Immature natural killer cell (primary cell): Measurements from ENCODE around the gene RAD23B. TPM values are rescaled to one million over a fixed set of nuclear protein-coding genes. Genes with fewer than 3 reads are reported as not detected.

ENCODE experiments used
- DNase-seq, 3 donors: peaks; one replicate each; pipeline ENCODE4 v3.0.0; 2022; ENCODE audit warnings: mixed read lengths in 1 of 3
- H3K27ac Mint-ChIP-seq, 6 donors: one replicate each; pipeline ENCODE4 v1.8.0; 2020; ENCODE audit warnings: mixed read lengths in 6 of 6, mild to moderate bottlenecking in 5 of 6, inconsistent platforms in 4 of 6, moderate library complexity in 3 of 6
- H3K27me3 Mint-ChIP-seq, 3 donors: one replicate each; pipeline ENCODE4 v1.8.0; 2020 to 2021; ENCODE audit warnings: low read depth in 3 of 3, mild to moderate bottlenecking in 3 of 3, mixed read lengths in 3 of 3, moderate library complexity in 3 of 3, inconsistent platforms in 1 of 3
- H3K36me3 Mint-ChIP-seq, 3 donors: one replicate each; pipeline ENCODE4 v1.8.0; 2020; ENCODE audit warnings: mixed read lengths in 3 of 3, inconsistent platforms in 2 of 3, mild to moderate bottlenecking in 2 of 3
- H3K4me1 Mint-ChIP-seq, 2 donors: one replicate each; pipeline ENCODE4 v1.8.0; 2020; ENCODE audit warnings: inconsistent platforms in 2 of 2, mild to moderate bottlenecking in 2 of 2, mixed read lengths in 2 of 2, moderate library complexity in 1 of 2
- H3K4me3 Mint-ChIP-seq, 5 donors: one replicate each; pipeline ENCODE4 v1.8.0; 2020; ENCODE audit warnings: mild to moderate bottlenecking in 5 of 5, mixed read lengths in 5 of 5, inconsistent platforms in 3 of 5, moderate library complexity in 3 of 5
- H3K9me3 Mint-ChIP-seq, 6 donors: one replicate each; pipeline ENCODE4 v1.8.0; 2020; ENCODE audit warnings: mild to moderate bottlenecking in 6 of 6, mixed read lengths in 6 of 6, inconsistent platforms in 4 of 6, moderate library complexity in 3 of 6
- polyA plus RNA-seq, 3 donors: library from polyadenylated mRNA; unstranded; fragments of 300-500 nt; fragmentation: Illumina TruSeq; gene quantifications; one replicate each; pipeline ENCODE4 v1.2.3, GENCODE V29; 2021

The RAD23B gene
- polyA plus RNA-seq, 3 donors from 2014 or later = 16.9 to 31.7 (median 17.3) TPM

DNA sequence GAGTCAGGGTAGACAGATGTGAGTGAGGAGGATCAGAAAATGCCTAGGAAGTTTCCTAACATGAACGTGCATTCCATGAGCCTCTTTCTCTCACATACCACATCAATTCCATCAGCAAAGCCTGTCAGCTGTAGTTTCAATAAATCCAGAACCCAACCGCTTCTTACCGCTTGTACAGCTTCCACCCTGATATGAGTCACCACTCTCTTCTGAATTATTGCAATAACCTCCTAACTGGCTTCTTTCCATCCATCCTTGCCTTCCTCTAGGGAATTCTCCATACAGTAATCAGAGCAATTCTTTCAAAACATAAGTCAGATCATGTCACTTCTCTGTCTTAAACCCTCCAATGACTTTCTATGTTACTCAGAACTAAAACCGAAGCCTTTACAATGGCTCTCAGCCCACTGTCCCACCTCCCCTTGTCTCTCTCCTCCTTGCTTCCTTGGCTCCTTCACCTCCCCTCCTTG lies 8.1 kb upstream of the RAD23B start:
- no peaks in the 10 kb centered on the region for H3K9me3 Mint-ChIP-seq
- H3K36me3 Mint-ChIP-seq = no peaks in the 10 kb centered on the region
- H3K4me1 Mint-ChIP-seq = peaks cover 0 to 19% of the 10 kb centered on the region in 2 donors
- peaks cover 0 to 12% (median 2%) of the 10 kb centered on the region in 3 donors for H3K27me3 Mint-ChIP-seq
- no peak overlapping the region for H3K4me3 Mint-ChIP-seq
- no peak for DNase-seq
- no peak overlapping the region for H3K27ac Mint-ChIP-seq

DNA sequence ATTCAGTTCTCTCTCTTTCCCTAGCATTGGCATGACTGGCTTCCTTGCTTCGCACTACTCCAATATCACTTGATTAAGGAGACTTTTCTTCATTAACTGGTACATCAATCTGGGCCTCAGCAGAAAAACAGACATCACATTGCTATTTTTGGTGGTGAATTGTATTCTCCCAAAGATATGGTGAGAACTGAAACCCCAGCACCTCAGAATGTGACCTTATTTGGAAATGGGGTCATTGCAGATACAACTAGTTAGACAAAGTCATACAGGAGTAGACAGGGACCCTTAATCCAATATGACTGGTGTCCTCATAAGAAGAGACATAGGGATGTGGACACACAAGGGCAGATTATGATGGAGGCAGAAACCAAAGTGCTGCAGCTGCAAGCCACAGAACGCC lies 7.5 kb upstream of the RAD23B start:
- H3K4me3 Mint-ChIP-seq = no peak overlapping the region
- peaks cover 0 to 14% of the 10 kb centered on the region in 2 donors for H3K4me1 Mint-ChIP-seq
- no peak for DNase-seq
- H3K27ac Mint-ChIP-seq = no peak overlapping the region
- H3K36me3 Mint-ChIP-seq = no peaks in the 10 kb centered on the region
- H3K9me3 Mint-ChIP-seq = no peaks in the 10 kb centered on the region
- H3K27me3 Mint-ChIP-seq = peaks cover 1 to 12% (median 2%) of the 10 kb centered on the region in 3 donors

DNA sequence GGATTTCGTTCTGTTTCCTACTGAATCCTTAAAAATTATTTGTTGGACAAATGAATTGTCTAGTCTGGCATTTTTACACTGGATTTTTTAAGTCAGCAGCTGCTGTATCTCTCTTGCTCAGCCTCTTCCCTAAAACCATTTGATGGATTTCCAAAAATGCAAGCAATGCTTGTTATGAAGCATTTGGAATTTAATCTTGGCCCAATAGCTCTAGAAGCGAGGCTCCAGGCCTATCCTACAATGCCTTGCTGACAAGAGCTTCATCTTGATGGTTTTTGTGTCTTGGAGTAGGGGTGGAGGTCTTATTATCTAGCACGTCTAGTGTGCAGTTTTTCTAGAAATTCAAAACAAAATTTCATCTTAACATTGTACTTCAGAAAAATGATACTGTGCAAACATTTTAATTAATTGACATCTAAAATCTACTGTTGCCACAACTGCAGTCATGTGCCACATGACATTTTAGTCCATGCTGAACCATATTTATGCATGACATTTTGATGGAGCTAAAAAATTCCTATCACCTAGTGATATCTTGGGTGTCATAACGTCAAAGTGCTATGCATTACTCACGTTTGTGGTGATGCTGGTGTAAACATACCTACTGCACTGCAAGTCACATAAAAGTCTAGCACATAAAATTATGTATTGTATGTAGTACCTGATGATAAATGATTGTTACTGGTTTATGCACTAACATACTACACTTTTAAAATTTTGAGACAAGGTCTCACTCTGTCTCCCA lies 5.9 kb upstream of the RAD23B start:
- Mint-ChIP-seq H3K4me1 (peaks cover 2 to 13% of the 10 kb centered on the region in 2 donors), H3K9me3 (no peaks in the 10 kb centered on the region), H3K27ac (no peak overlapping the region), H3K27me3 (peaks cover 2 to 13% (median 4%) of the 10 kb centered on the region in 3 donors), H3K4me3 (no peak overlapping the region), H3K36me3 (no peaks in the 10 kb centered on the region)
- DNase-seq = no peak

DNA sequence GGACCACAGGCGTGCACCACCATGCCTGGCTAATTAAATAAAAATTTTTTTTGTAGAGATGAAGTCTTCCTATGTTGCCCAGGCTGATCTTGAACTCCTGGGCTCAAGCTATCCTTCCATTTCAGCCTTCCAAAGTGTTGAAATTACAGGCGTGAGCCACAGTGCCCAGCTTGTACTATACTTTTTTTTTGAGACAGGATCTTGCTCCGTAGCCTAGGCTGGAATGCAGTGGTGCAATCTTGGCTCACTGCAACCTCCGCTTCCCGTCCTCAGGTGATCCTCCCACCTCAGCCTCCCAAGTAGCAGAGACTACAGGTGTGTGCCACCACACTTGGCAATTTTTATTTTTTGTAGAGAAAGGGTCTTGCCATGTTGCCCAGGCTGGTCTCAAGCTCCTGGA lies 5.3 kb upstream of the RAD23B start:
- no peak overlapping the region for H3K4me3 Mint-ChIP-seq
- peaks cover 2 to 15% (median 4%) of the 10 kb centered on the region in 3 donors for H3K27me3 Mint-ChIP-seq
- H3K27ac Mint-ChIP-seq = no peak overlapping the region
- H3K9me3 Mint-ChIP-seq = no peaks in the 10 kb centered on the region
- H3K36me3 Mint-ChIP-seq = no peaks in the 10 kb centered on the region
- DNase-seq = no peak
- H3K4me1 Mint-ChIP-seq = peaks cover 5 to 19% of the 10 kb centered on the region in 2 donors

DNA sequence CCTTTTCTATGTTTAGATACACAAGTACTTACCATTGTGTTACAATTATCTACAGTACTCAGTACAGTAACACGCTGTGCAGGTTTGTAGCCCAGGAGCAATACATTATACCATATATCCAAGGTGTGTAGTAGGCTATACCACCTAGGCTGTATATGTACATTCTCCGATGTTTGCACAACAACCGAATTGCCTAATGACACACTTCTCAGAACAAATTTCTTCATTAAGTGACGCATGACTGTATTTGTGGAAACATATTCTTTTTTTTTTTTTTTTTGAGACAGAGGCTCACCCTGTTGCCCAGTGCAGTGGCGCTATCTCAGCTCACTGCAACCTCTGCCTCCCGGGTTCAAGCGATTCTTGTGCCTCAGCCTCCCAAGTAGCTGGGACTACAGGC lies 4.0 kb upstream of the RAD23B start:
- no peak overlapping the region for H3K4me3 Mint-ChIP-seq
- no peaks in the 10 kb centered on the region for H3K9me3 Mint-ChIP-seq
- H3K36me3 Mint-ChIP-seq = no peaks in the 10 kb centered on the region
- peaks cover 11 to 22% (median 12%) of the 10 kb centered on the region in 3 donors for H3K27me3 Mint-ChIP-seq
- DNase-seq = no peak
- no peak overlapping the region for H3K27ac Mint-ChIP-seq
- H3K4me1 Mint-ChIP-seq = peaks cover 9 to 16% of the 10 kb centered on the region in 2 donors

DNA sequence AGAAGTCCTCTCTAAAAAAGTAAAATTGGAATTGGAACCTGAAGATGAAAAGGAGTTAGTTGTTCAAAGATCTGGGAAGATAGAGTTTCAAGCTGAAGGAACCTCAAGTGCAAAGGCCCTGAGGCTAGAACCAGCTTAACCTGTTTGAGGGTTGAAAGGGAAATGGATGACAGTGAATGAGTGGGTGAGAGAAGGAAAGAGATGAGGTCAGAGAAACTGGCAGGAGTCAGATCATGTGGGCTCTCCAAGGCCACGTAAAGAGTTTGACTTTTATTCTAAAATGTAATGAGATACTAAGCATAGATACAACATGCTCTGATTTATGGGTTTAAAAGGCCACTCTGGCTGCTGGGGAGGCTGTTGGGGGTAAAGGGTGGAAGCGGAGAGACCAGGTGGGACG lies 2.5 kb upstream of the RAD23B start:
- peaks cover 11 to 22% (median 13%) of the 10 kb centered on the region in 3 donors for H3K27me3 Mint-ChIP-seq
- peaks cover 23 to 28% of the 10 kb centered on the region in 2 donors for H3K4me1 Mint-ChIP-seq
- H3K27ac Mint-ChIP-seq = no peak overlapping the region
- no peaks in the 10 kb centered on the region for H3K9me3 Mint-ChIP-seq
- H3K36me3 Mint-ChIP-seq = no peaks in the 10 kb centered on the region
- no peak for DNase-seq
- peak overlapping the region in 3 of 5 donors; percentile 2 to 46 (median 6) for H3K4me3 Mint-ChIP-seq

DNA sequence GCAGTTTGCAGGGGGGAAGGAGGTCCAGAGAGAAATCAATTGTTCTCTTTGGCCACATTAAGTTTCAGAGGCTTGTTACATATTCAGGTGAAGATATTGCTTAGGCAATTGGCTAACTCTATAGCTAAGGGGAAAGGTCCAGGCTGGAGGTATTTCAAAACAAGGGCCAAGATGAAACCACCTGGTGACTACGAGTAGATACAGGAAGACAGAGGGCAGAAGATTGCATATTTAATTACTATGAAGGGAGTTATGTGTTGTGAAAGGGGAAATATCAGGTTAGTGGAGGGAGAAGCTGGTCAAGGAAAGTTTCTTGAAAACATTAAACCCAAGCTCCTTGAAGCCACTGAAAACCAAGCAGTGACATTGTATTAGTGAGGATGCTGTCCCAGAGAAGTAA lies 1.9 kb upstream of the RAD23B start:
- peaks cover 11 to 20% (median 13%) of the 10 kb centered on the region in 3 donors for H3K27me3 Mint-ChIP-seq
- no peak for DNase-seq
- peak overlapping the region in 3 of 5 donors; percentile 14 to 93 (median 41) for H3K4me3 Mint-ChIP-seq
- H3K36me3 Mint-ChIP-seq = no peaks in the 10 kb centered on the region
- peak overlapping the region in 1 of 6 donors; percentile 22 for H3K27ac Mint-ChIP-seq
- peaks cover 29 to 34% of the 10 kb centered on the region in 2 donors for H3K4me1 Mint-ChIP-seq
- no peaks in the 10 kb centered on the region for H3K9me3 Mint-ChIP-seq

DNA sequence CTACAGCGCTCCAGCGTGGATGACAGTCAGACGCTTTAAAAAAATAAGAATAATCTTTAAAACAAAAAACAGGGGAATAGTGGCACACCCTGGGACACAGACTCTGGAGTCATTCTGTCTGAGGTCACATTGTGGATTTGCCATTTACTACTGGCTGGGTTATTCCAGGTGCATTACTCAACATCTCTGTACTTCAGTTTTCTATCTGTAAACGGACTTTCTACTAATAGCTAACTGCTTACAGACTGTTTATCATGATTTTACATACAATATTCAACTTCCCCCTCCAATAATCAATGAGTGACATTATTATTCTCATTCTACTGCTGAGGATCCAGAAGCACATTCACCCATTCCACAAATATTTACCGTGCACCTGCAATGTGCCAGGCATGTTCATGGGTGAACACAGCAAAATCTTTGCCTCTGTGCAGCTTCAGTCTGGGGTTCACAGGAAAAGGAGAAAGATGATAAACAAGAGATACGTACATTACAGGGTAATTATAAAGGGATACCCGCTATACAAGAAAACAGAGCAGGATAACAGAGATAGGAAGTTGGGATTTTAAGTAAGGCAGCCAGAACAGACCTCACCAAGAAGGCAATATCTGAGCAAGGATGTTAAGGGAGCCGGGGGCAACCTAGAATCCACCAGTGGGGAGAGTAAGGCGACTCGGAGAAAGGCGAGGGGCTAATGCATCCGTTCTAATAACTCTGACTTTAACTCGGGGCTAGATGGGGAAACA lies 984 bp upstream of the RAD23B start:
- DNase-seq = no peak
- Mint-ChIP-seq H3K4me1 (peaks cover 38 to 43% of the 10 kb centered on the region in 2 donors), H3K9me3 (no peaks in the 10 kb centered on the region), H3K27ac (peak overlapping the region; percentile 83 to 99 (median 92)), H3K4me3 (peak overlapping the region; percentile 89 to 99 (median 96)), H3K36me3 (no peaks in the 10 kb centered on the region), H3K27me3 (peaks cover 11 to 17% (median 13%) of the 10 kb centered on the region in 3 donors)

DNA sequence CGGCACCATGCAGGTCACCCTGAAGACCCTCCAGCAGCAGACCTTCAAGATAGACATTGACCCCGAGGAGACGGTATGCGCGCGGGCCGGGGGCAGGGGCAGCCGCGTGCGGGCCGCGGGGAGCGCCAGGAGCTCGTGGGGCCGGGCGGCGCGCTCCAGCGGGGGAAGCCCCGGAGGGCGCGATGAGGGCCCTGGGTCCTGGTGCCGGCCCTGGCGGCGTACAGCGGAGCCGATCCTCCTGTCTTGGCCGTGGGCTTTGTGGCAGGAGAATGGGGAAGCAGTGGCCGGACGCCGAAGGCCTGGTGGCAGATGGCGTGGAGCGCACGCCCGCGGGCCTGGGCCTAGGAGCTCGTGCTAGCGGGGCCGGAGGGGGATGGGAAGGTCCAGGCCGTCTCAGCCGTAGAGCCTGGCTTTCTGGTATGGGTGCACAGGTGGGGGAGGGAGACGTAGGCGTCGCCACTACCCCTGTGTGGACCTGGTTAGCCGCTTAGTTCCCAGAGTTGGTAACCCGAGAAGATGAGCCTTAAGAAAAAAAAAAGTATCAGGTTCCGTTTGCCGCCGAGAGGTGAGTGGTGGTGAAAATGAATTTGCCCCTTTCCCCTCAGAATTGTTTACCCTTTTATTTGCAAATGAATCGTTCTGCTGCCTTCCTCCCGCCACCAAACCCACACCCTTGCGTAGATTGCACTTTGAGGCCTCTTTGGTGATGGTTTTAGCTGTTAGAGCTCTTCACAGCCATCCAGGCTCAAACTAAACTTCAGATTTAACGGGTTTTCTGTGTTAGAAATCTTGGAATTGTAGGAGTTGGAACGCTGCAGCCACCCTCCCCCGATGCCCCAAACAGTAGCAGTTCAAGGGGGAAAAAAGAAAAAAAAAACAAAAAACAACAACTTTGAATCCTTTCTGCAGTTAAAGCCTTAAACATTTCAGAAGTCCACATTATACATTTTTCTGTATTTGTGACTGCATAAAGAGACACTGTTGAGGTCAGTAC lies 841 bp downstream of the RAD23B start:
- peak; percentile 70 to 78 (median 75) for DNase-seq
- Mint-ChIP-seq H3K4me1 (peaks cover 50 to 62% of the 10 kb centered on the region in 2 donors), H3K9me3 (no peaks in the 10 kb centered on the region), H3K4me3 (peak overlapping the region; percentile 95 to 99 (median 99)), H3K36me3 (no peaks in the 10 kb centered on the region), H3K27me3 (peaks cover 11 to 15% (median 13%) of the 10 kb centered on the region in 3 donors), H3K27ac (peak overlapping the region; percentile 95 to 99 (median 98))

DNA sequence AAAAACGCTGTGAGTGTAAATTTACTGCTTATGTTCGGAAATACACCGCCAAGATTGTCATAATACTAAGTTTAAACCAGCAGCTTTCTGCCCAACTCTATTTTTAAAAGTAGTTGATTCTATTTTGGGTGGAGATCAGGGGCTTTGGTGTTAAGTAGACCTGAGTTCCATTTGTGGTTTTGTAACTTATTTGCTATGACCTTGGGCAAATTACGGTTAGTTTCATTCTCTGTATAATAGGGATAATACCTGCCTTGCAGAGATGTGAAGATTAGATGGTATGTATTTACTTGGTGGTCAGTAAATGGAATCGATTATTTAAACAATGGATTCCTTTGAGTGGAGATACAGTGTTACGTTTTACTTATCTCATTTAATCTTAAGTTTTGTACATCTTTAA lies 1.6 kb downstream of the RAD23B start:
- H3K4me1 Mint-ChIP-seq = peaks cover 57 to 69% of the 10 kb centered on the region in 2 donors
- DNase-seq = peak in 1 of 3 donors; percentile 28
- no peaks in the 10 kb centered on the region for H3K9me3 Mint-ChIP-seq
- peak overlapping the region; percentile 95 to 99 (median 99) for H3K4me3 Mint-ChIP-seq
- H3K36me3 Mint-ChIP-seq = no peaks in the 10 kb centered on the region
- H3K27me3 Mint-ChIP-seq = peaks cover 11 to 15% (median 13%) of the 10 kb centered on the region in 3 donors
- H3K27ac Mint-ChIP-seq = peak overlapping the region; percentile 95 to 99 (median 98)

DNA sequence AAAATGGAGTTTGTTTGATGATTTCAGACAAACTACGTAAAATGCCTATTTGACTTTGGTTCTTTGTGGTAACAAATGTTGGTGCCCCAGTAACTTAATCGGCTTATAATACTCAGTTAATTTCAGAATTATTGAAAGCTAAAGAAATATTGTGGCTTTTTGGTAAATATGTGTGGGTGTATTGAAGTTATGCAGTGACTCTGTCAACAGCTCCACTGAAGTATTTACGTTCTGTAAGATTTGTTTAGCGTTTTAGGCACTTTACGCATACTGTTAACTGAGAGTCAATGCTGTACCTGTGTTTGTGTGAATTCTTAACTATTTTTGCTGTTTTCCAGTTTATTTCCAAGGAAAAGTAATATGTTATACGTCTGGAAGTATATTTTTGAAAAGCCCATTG lies 2.2 kb downstream of the RAD23B start:
- H3K27ac Mint-ChIP-seq = peak overlapping the region; percentile 95 to 99 (median 98)
- H3K27me3 Mint-ChIP-seq = peaks cover 11 to 15% (median 13%) of the 10 kb centered on the region in 3 donors
- peak overlapping the region; percentile 95 to 99 (median 99) for H3K4me3 Mint-ChIP-seq
- H3K4me1 Mint-ChIP-seq = peaks cover 64 to 75% of the 10 kb centered on the region in 2 donors
- DNase-seq = no peak
- H3K36me3 Mint-ChIP-seq = no peaks in the 10 kb centered on the region
- no peaks in the 10 kb centered on the region for H3K9me3 Mint-ChIP-seq

DNA sequence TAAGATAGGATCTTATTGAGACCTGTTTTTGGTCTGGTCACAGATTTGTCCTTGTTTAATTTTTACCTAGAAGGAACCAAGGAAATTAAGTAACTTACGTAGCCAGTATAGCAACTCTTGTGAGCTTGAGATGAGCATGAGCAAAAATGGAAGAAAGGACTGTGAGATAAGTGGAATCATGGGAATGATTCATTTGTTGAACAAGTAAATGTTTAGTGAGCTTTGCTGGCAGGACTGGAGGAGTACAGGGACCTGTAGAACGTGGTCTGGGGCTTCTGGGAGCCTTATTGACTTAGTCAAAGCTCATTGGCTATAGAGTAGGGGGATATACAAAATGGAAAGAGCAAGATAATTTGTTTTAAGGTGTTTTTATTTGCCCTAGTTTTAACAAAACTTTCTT lies 3.0 kb downstream of the RAD23B start:
- H3K36me3 Mint-ChIP-seq = no peaks in the 10 kb centered on the region
- peak overlapping the region in 4 of 5 donors; percentile 63 to 99 (median 97) for H3K4me3 Mint-ChIP-seq
- peaks cover 71 to 83% of the 10 kb centered on the region in 2 donors for H3K4me1 Mint-ChIP-seq
- peak overlapping the region; percentile 59 to 98 (median 82) for H3K27ac Mint-ChIP-seq
- H3K27me3 Mint-ChIP-seq = peaks cover 11 to 14% (median 11%) of the 10 kb centered on the region in 3 donors
- no peaks in the 10 kb centered on the region for H3K9me3 Mint-ChIP-seq
- no peak for DNase-seq

DNA sequence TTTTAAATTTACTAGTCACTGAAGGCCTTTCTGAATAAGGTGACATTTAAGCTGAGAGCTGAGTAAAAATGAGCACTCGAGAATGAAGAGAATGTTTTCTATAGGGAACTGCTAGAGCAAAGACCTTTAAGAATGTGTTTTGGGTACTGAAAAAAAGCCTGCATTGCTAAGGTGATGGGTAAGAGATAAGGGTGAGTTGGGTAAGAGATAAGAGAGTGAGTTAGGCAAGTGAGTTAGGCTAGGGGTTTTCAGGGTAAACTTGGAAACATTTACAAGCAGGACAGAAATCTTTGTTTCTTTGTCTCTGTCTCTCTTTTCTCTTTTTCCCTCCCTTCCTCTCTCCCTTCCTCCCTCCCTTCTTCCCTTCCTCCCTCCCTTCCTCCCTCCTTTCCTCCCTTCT lies 5.6 kb downstream of the RAD23B start:
- H3K4me3 Mint-ChIP-seq = peak overlapping the region in 3 of 5 donors; percentile 14 to 24 (median 21)
- no peaks in the 10 kb centered on the region for H3K36me3 Mint-ChIP-seq
- H3K9me3 Mint-ChIP-seq = no peaks in the 10 kb centered on the region
- DNase-seq = no peak
- H3K4me1 Mint-ChIP-seq = peaks cover 82 to 98% of the 10 kb centered on the region in 2 donors
- peaks cover 5 to 7% (median 5%) of the 10 kb centered on the region in 3 donors for H3K27me3 Mint-ChIP-seq
- H3K27ac Mint-ChIP-seq = peak overlapping the region in 3 of 6 donors; percentile 3 to 54 (median 53)
